IMR-90 (cell line): ENCODE data around the gene RYR3. TPM values are rescaled to one million over a fixed set of nuclear protein-coding genes. Genes with fewer than 3 reads are reported as not detected.

Experiments
- ATAC-seq: fragments of 200-7000 bp; cut with Tn5 transposase; 2 replicates; pipeline ENCODE4 v1.9.1; 2020; ENCODE audit warnings: low read depth, mild to moderate bottlenecking, moderate library complexity
- BruUV-seq: library from RNA; stranded (reverse); fragments of 400-500 nt; replicated peaks from 2 replicates; lab custom pipeline; 2021; lab: Mats Ljungman, UMichigan
- CTCF ChIA-PET: fragments of 300-600 bp; formaldehyde crosslinking; extraction: SDS; loops from one replicate; lab custom pipeline; 2021; ENCODE audit warnings: antibody characterized with exemption; lab: Yijun Ruan, JAX
- POLR2A ChIA-PET: fragments of 300-600 bp; sonication (Branson Sonifier 250); formaldehyde crosslinking; loops from one replicate; lab custom pipeline; 2022; ENCODE audit warnings: antibody characterized with exemption; ENCODE audit not compliant: unreplicated experiment; lab: Charles Lee
- DNase-seq: peaks from one replicate; pipeline ENCODE4 v3.0.0; 2013
- H2AFZ ChIP-seq: replicated peaks from 2 replicates; pipeline ENCODE3; 2013; ENCODE audit warnings: low read length, mild to moderate bottlenecking; ENCODE audit not compliant: poor library complexity
- H2AK5ac ChIP-seq: 2 replicates; pipeline ENCODE4 v1.6.1; 2013; ENCODE audit warnings: low read depth, low read length, inconsistent platforms
- H2AK9ac ChIP-seq: replicated peaks from 2 replicates; pipeline ENCODE3; 2013; ENCODE audit warnings: mild to moderate bottlenecking, low read depth, low read length, moderate library complexity; ENCODE audit not compliant: poor library complexity
- H2BK120ac ChIP-seq: 2 replicates; pipeline ENCODE4 v1.6.1; 2013; ENCODE audit warnings: low read depth, low read length, inconsistent platforms
- H2BK15ac ChIP-seq: 3 replicates; pipeline ENCODE4 v1.6.1; 2013; ENCODE audit warnings: low read depth, low read length, inconsistent platforms
- H2BK20ac ChIP-seq: 2 replicates; pipeline ENCODE4 v1.6.1; 2013; ENCODE audit warnings: low read depth, mild to moderate bottlenecking, inconsistent platforms, low read length, moderate library complexity
- H2BK5ac ChIP-seq: 2 replicates; pipeline ENCODE4 v1.6.1; 2013; ENCODE audit warnings: mild to moderate bottlenecking, low read depth, low read length, inconsistent platforms; ENCODE audit not compliant: poor library complexity, severe bottlenecking
- H3K14ac ChIP-seq: replicated peaks from 2 replicates; pipeline ENCODE4 v1.6.1; 2013; ENCODE audit warnings: low read depth, low read length, inconsistent platforms
- H3K18ac ChIP-seq: 2 replicates; pipeline ENCODE4 v1.6.1; 2013; ENCODE audit warnings: low read depth, low read length, control low read depth
- H3K23ac ChIP-seq: 2 replicates; pipeline ENCODE4 v1.6.1; 2013; ENCODE audit warnings: low read depth, low read length, inconsistent platforms
- H3K27ac ChIP-seq: 2 replicates; pipeline ENCODE4 v1.5.1; 2013; ENCODE audit warnings: mild to moderate bottlenecking, control low read depth, low read length; ENCODE audit not compliant: insufficient read depth
- H3K27me3 ChIP-seq: 2 replicates; pipeline ENCODE4 v1.6.1; 2013; ENCODE audit warnings: low read length; ENCODE audit not compliant: control insufficient read depth, insufficient read depth
- H3K36me3 ChIP-seq: 2 replicates; pipeline ENCODE4 v1.6.1; 2013; ENCODE audit warnings: low read length, mixed read lengths; ENCODE audit not compliant: control insufficient read depth, insufficient read depth
- H3K4ac ChIP-seq: 2 replicates; pipeline ENCODE4 v1.6.1; 2013; ENCODE audit warnings: low read depth, low read length, inconsistent platforms
- H3K4me1 ChIP-seq: 2 replicates; pipeline ENCODE4 v1.6.1; 2013; ENCODE audit warnings: low read length, mixed read lengths; ENCODE audit not compliant: control insufficient read depth, insufficient read depth
- H3K4me2 ChIP-seq: 2 replicates; pipeline ENCODE4 v1.6.1; 2013; ENCODE audit warnings: low read depth, mild to moderate bottlenecking, control low read depth, low read length, moderate library complexity
- H3K4me3 ChIP-seq: 2 replicates; pipeline ENCODE4 v1.5.1; 2013; ENCODE audit warnings: low read depth, mild to moderate bottlenecking, control low read depth, low read length, moderate library complexity; ENCODE audit not compliant: insufficient read depth
- H3K56ac ChIP-seq: 2 replicates; pipeline ENCODE4 v1.6.1; 2013; ENCODE audit warnings: low read length, inconsistent platforms; ENCODE audit not compliant: insufficient read depth; ENCODE audit errors: extremely low read depth
- H3K79me1 ChIP-seq, 2 experiments: 2 replicates each; pipeline ENCODE4 v1.6.1; 2013; ENCODE audit warnings: low read length in 2 of 2, inconsistent platforms in 1 of 2, low read depth in 1 of 2
- H3K9ac ChIP-seq: 2 replicates; pipeline ENCODE4 v1.6.1; 2013; ENCODE audit warnings: low read depth, low read length, control low read depth
- H3K9me1 ChIP-seq: 2 replicates; pipeline ENCODE4 v1.6.1; 2013; ENCODE audit warnings: low read length, inconsistent platforms; ENCODE audit not compliant: insufficient read depth
- H3K9me3 ChIP-seq: 2 replicates; pipeline ENCODE4 v1.6.1; 2013; ENCODE audit warnings: low read length; ENCODE audit not compliant: control insufficient read depth, insufficient read depth
- H4K20me1 ChIP-seq: 2 replicates; pipeline ENCODE4 v1.6.1; 2013; ENCODE audit warnings: low read length, inconsistent platforms; ENCODE audit not compliant: insufficient read depth
- H4K5ac ChIP-seq: 2 replicates; pipeline ENCODE4 v1.6.1; 2013; ENCODE audit warnings: mild to moderate bottlenecking, low read depth, low read length, control low read depth
- H4K8ac ChIP-seq, 2 experiments: 2 replicates each; pipeline ENCODE4 v1.6.1; 2013; ENCODE audit warnings: low read depth in 2 of 2, low read length in 2 of 2, control low read depth in 1 of 2, inconsistent platforms in 1 of 2
- H4K91ac ChIP-seq: 2 replicates; pipeline ENCODE4 v1.6.1; 2013; ENCODE audit warnings: low read depth, low read length, inconsistent platforms; ENCODE audit not compliant: insufficient read depth
- BHLHE40 ChIP-seq: fragments of 150-350 bp; IDR thresholded peaks from 2 replicates; pipeline ENCODE4 v1.6.1; 2016; ENCODE audit warnings: mild to moderate bottlenecking, low read depth, low read length
- CHD1 ChIP-seq: IDR thresholded peaks from 2 replicates; pipeline ENCODE4 v1.6.1; 2012; ENCODE audit warnings: low read depth, low read length, improper control_type of control experiment
- CTCF ChIP-seq: conservative IDR thresholded peaks from 2 replicates; pipeline ENCODE4 v1.5.1; 2012; ENCODE audit warnings: mild to moderate bottlenecking, low read depth, low read length, improper control_type of control experiment
- FOS ChIP-seq: fragments of 150-350 bp; IDR thresholded peaks from 2 replicates; pipeline ENCODE4 v1.6.1; 2016; ENCODE audit warnings: low read depth, low read length
- MAZ ChIP-seq: IDR thresholded peaks from 2 replicates; pipeline ENCODE4 v1.6.1; 2012; ENCODE audit warnings: low read depth, mild to moderate bottlenecking, low read length, improper control_type of control experiment, moderate library complexity, borderline replicate concordance
- RAD21 ChIP-seq: IDR thresholded peaks from 2 replicates; pipeline ENCODE4 v1.6.1; 2012; ENCODE audit warnings: low read length, improper control_type of control experiment
- WGBS, 2 experiments: methylation state at CpG; one replicate each; pipeline versions ENCODE4 v1.1.5 to v1.1.7; 2013; ENCODE audit warnings: missing lambda C conversion rate in 2 of 2; ENCODE audit not compliant: insufficient read length in 1 of 2; ENCODE audit errors: extremely low coverage in 2 of 2; 5-methylcytosine and 5-hydroxymethylcytosine counted together
- dilution Hi-C: fragments of 300-500 bp; cut with HindIII; formaldehyde crosslinking; loops from one replicate; pipeline ENCODE4 v1.14.3; 2018; ENCODE audit warnings: low sequenced_read_pairs; ENCODE audit not compliant: unreplicated experiment
- in situ Hi-C: fragments of 300-500 bp; cut with MboI; formaldehyde crosslinking; loops from 3 replicates; pipeline ENCODE4 v1.14.3; 2019; ENCODE audit warnings: low sequenced_read_pairs, inconsistent platforms, mixed read lengths
- intact Hi-C: fragments of 100-400 bp; cut with micrococcal nuclease; formaldehyde crosslinking; loops from 2 replicates; pipeline ENCODE4 v1.10.0; 2022
- polyA plus RNA-seq, 3 experiments: library from polyadenylated mRNA; depleted of rRNA; stranded (reverse); fragments of >200 nt; gene quantifications; 2 replicates each; pipeline ENCODE4 v1.2.3, GENCODE V29; 2012; ENCODE audit warnings: low replicate concordance in 1 of 3
- total RNA-seq: library from RNA; depleted of rRNA; stranded (reverse); fragments of >200 nt; gene quantifications from 2 replicates; pipeline ENCODE4 v1.2.3, GENCODE V29; 2012

RYR3 gene
- total and polyA plus RNA-seq, 2 of the 4 experiments (the other 2 are of a cell fraction): 0.18 TPM; not detected in 1

GRCh38 chr15:33825453-33825852 lies 514.7 kb downstream of the RYR3 start:
- Histone ChIP-seq H3K14ac (no peak overlapping the region), H4K5ac (no peak overlapping the region), H2AFZ (no peak overlapping the region), H3K4me1 (no peaks in the 10 kb centered on the region), H3K9ac (no peak overlapping the region), H2BK15ac (no peak overlapping the region), H3K56ac (no peak overlapping the region), H3K27me3 (peaks cover 14% of the 10 kb centered on the region), H2BK5ac (no peak overlapping the region), H3K4ac (no peak overlapping the region), H3K79me1 (no peaks in the 10 kb centered on the region), H4K20me1 (no peaks in the 10 kb centered on the region), H3K9me1 (no peaks in the 10 kb centered on the region), H2BK120ac (no peak overlapping the region), H3K18ac (no peak overlapping the region), H4K91ac (no peak overlapping the region), H3K36me3 (no peaks in the 10 kb centered on the region), H3K4me3 (no peak overlapping the region), H4K8ac (no peak overlapping the region), H3K23ac (no peak overlapping the region), H3K9me3 (no peaks in the 10 kb centered on the region; the same call in 1 of the 2 replicates), H2BK20ac (no peak overlapping the region), H3K27ac (no peak overlapping the region), H2AK5ac (no peak overlapping the region), H3K4me2 (no peak overlapping the region), H2AK9ac (no peak overlapping the region)
- no CpG with 5 or more reads among the region's 8 CpGs for WGBS, 2 experiments
- intact Hi-C loops (no loop called here), dilution Hi-C loops (no loop called here), in situ Hi-C loops (no loop called here)
- no peak for TF ChIP-seq CTCF
- no peak for TF ChIP-seq CHD1
- TF ChIP-seq RAD21: no peak
- no peak for TF ChIP-seq BHLHE40
- TF ChIP-seq MAZ: no peak
- TF ChIP-seq FOS: no peak
- ATAC-seq (no peak), DNase-seq (no peak)
- no TSS peak for BruUV-seq
- ChIA-PET POLR2A (no interaction called here), CTCF (no interaction called here)
